ENCODE data around the gene VPS45. TPM values are rescaled to one million over a fixed set of nuclear protein-coding genes. Genes with fewer than 3 reads are reported as not detected.
A peak's percentile ranks its signal among the peaks of the same experiment; 100 is the strongest.

Gene VPS45
- total and polyA plus RNA-seq, 9 donors = 16.8 to 45.8 (median 32.7) TPM

- Histone ChIP-seq H3K4me3 (no peak overlapping the region), H3K9me3 (no peaks in the 10 kb centered on the region), H3K4me1 (ENCODE audit: insufficient read depth) (peaks cover 20% of the 10 kb centered on the region), H3K27me3 (no peaks in the 10 kb centered on the region), H3K36me3 (no peaks in the 10 kb centered on the region), H3K27ac (peak overlapping the region in 1 of 2 donors; percentile 9)
- WGBS, 3 donors = 64 to 71% (median 67%) methylated on average over 14 of the region's 14 CpGs
- intact Hi-C loops (cut with DNase I) = loop anchor here (5.0 kb wide), 3 partner anchors 89 to 204 kb away; no protein-coding TSS in a partner anchor
- TF ChIP-seq EP300 (IDR thresholded peaks at IDR 0.05) (no peak), POLR2A (IDR thresholded peaks at IDR 0.05) (no peak)
- TF ChIP-seq, protein P1, sequence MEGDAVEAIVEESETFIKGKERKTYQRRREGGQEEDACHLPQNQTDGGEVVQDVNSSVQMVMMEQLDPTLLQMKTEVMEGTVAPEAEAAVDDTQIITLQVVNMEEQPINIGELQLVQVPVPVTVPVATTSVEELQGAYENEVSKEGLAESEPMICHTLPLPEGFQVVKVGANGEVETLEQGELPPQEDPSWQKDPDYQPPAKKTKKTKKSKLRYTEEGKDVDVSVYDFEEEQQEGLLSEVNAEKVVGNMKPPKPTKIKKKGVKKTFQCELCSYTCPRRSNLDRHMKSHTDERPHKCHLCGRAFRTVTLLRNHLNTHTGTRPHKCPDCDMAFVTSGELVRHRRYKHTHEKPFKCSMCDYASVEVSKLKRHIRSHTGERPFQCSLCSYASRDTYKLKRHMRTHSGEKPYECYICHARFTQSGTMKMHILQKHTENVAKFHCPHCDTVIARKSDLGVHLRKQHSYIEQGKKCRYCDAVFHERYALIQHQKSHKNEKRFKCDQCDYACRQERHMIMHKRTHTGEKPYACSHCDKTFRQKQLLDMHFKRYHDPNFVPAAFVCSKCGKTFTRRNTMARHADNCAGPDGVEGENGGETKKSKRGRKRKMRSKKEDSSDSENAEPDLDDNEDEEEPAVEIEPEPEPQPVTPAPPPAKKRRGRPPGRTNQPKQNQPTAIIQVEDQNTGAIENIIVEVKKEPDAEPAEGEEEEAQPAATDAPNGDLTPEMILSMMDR (IDR thresholded peaks at IDR 0.05) = peak in 2 of 3 donors; percentile 42 to 47
- peak in 4 of 5 donors; percentile 59 to 65 (median 60) for DNase-seq
Observed at GRCh38 chr1:150165622-150166612, 98.3 kb downstream of the VPS45 start.

GRCh38 chr1:150168960-150169601 is 101.5 kb downstream of the VPS45 start:
- 11 to 12% (median 12%) methylated on average over 6 of the region's 6 CpGs for WGBS, 3 donors
- Histone ChIP-seq H3K9me3 (no peaks in the 10 kb centered on the region), H3K27me3 (no peaks in the 10 kb centered on the region), H3K4me1 (ENCODE audit: insufficient read depth) (peaks cover 2% of the 10 kb centered on the region), H3K27ac (no peak overlapping the region), H3K4me3 (no peak overlapping the region), H3K36me3 (no peaks in the 10 kb centered on the region)
- TF ChIP-seq, protein P1 (IDR thresholded peaks at IDR 0.05) = peak; percentile 57 to 93 (median 88)
- TF ChIP-seq EP300 (IDR thresholded peaks at IDR 0.05) (no peak), POLR2A (IDR thresholded peaks at IDR 0.05) (no peak)
- intact Hi-C loops (cut with DNase I) = loop anchor here (5.0 kb wide), 3 partner anchors 92 to 207 kb away; no protein-coding TSS in a partner anchor
- peak; percentile 63 to 84 (median 81) for DNase-seq

DNA sequence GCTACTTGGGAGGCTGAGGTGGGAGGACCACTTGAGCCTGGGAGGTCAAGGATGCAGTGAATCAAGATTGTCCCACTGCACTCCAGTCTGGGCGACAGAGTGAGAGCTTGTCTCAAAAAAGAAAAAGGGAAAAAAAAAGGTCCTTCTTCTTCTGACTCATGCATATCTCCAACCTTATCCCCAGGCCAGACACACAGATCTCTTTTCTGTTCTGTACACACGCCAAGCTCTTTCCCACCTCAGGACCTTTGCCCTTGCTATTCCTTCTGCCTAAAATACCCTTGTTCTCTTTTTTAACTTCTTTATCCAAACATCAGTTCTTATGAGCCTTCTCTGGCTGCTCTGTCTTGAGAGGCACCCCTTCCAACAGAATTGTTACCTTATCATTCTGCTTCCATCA is 104.2 kb downstream of the VPS45 start:
- H3K9me3 ChIP-seq = no peaks in the 10 kb centered on the region
- H3K36me3 ChIP-seq = no peaks in the 10 kb centered on the region
- no peak for DNase-seq
- H3K27me3 ChIP-seq = no peaks in the 10 kb centered on the region
- TF ChIP-seq, protein P1 (IDR thresholded peaks at IDR 0.05) = no peak
- TF ChIP-seq EP300 (IDR thresholded peaks at IDR 0.05) (no peak), POLR2A (IDR thresholded peaks at IDR 0.05) (no peak)
- H3K4me1 ChIP-seq (ENCODE audit: insufficient read depth) = no peaks in the 10 kb centered on the region
- no peak overlapping the region for H3K27ac ChIP-seq
- 70 to 84% (median 77%) methylated on average over 2 of the region's 2 CpGs for WGBS, 3 donors
- H3K4me3 ChIP-seq = no peak overlapping the region
- intact Hi-C loops (cut with DNase I) = loop anchor here in 2 of 4 donors (2.0 to 5.0 kb wide), 2 partner anchors 97 to 210 kb away; no protein-coding TSS in a partner anchor

GRCh38 chr1:150173141-150173585 is 105.6 kb downstream of the VPS45 start:
- TF ChIP-seq EP300 (IDR thresholded peaks at IDR 0.05) = no peak
- TF ChIP-seq, protein P1 (IDR thresholded peaks at IDR 0.05) = no peak
- no peak for TF ChIP-seq POLR2A (IDR thresholded peaks at IDR 0.05)
- Histone ChIP-seq H3K36me3 (no peaks in the 10 kb centered on the region), H3K27ac (no peak overlapping the region), H3K4me3 (no peak overlapping the region), H3K4me1 (ENCODE audit: insufficient read depth) (no peaks in the 10 kb centered on the region), H3K9me3 (no peaks in the 10 kb centered on the region), H3K27me3 (no peaks in the 10 kb centered on the region)
- WGBS, 3 donors = 74 to 80% (median 74%) methylated on average over 7 of the region's 7 CpGs
- intact Hi-C loops (cut with DNase I) = loop anchor here in 1 of 4 donors (5.0 kb wide), 1 partner anchor 211 kb away; no protein-coding TSS in a partner anchor
- DNase-seq = no peak

Measured in ovary (tissue), 9 donors.